PC-3 (cell line): ENCODE results near the gene ULBP2. TPM values are rescaled to one million over a fixed set of nuclear protein-coding genes. Genes with fewer than 3 reads are reported as not detected.
"Not testable (repeated sequence)": the region's sequence is repeated elsewhere in the genome, so short reads cannot be mapped to it uniquely, and the experiment has no call there.

Experiments
- ATAC-seq: fragments of 200-7000 bp; cut with Tn5 transposase; 2 replicates; pipeline ENCODE4 v1.9.1; 2020; ENCODE audit warnings: mild to moderate bottlenecking, moderate library complexity
- BruUV-seq: library from RNA; stranded (reverse); fragments of 400-500 nt; replicated peaks from 2 replicates; lab custom pipeline; 2021; lab: Mats Ljungman, UMichigan
- CTCF ChIA-PET: fragments of 300-600 bp; sonication (Branson Sonifier 250); formaldehyde crosslinking; loops from one replicate; lab custom pipeline; 2022; ENCODE audit warnings: antibody characterized with exemption; lab: Charles Lee
- POLR2A ChIA-PET: fragments of 300-600 bp; sonication (Branson Sonifier 250); formaldehyde crosslinking; loops from one replicate; lab custom pipeline; 2022; ENCODE audit warnings: antibody characterized with exemption; ENCODE audit not compliant: unreplicated experiment; lab: Charles Lee
- DNase-seq: peaks from one replicate; pipeline ENCODE4 v3.0.0-alpha.2; 2015
- H2AFZ ChIP-seq: fragments of 300-600 bp; sonication (generic); 2 replicates; pipeline ENCODE4 v1.6.0; 2016; ENCODE audit warnings: antibody characterized with exemption, low read length
- H3F3A ChIP-seq: fragments of 300-600 bp; sonication (generic); one replicate; pipeline ENCODE4 v1.6.0; 2017; ENCODE audit warnings: antibody characterized with exemption, low read length, control low read depth, mild to moderate bottlenecking; ENCODE audit not compliant: unreplicated experiment
- H3K27ac ChIP-seq: fragments of 300-600 bp; sonication (generic); 2 replicates; pipeline ENCODE4 v1.5.1; 2016; ENCODE audit warnings: mild to moderate bottlenecking, low read length
- H3K27me3 ChIP-seq: fragments of 300-600 bp; sonication (generic); 2 replicates; pipeline ENCODE4 v1.6.1; 2016; ENCODE audit warnings: low read length, mixed read lengths
- H3K36me3 ChIP-seq: fragments of 300-600 bp; sonication (generic); 2 replicates; pipeline ENCODE4 v1.6.1; 2016; ENCODE audit warnings: low read depth, mixed run types, low read length, mixed read lengths
- H3K4me1 ChIP-seq: fragments of 300-600 bp; sonication (generic); 2 replicates; pipeline ENCODE4 v1.5.1; 2016; ENCODE audit warnings: low read length; ENCODE audit not compliant: insufficient read depth
- H3K4me2 ChIP-seq: fragments of 300-600 bp; sonication (generic); 2 replicates; pipeline ENCODE4 v1.6.0; 2016; ENCODE audit warnings: low read length
- H3K4me3 ChIP-seq: fragments of 300-600 bp; sonication (generic); 2 replicates; pipeline ENCODE4 v1.5.1; 2016; ENCODE audit warnings: mild to moderate bottlenecking, low read length, mixed read lengths
- H3K79me2 ChIP-seq: fragments of 300-600 bp; sonication (generic); 2 replicates; pipeline ENCODE4 v1.6.1; 2017; ENCODE audit warnings: low read length, mixed read lengths
- H3K9ac ChIP-seq: fragments of 300-600 bp; sonication (generic); 2 replicates; pipeline ENCODE4 v1.6.0; 2016; ENCODE audit warnings: mild to moderate bottlenecking, low read length
- H3K9me2 ChIP-seq: fragments of 300-600 bp; sonication (generic); replicated peaks from 2 replicates; pipeline ENCODE4 v1.6.1; 2016; ENCODE audit warnings: mixed run types, low read length, mixed read lengths
- H3K9me3 ChIP-seq: fragments of 300-600 bp; sonication (generic); 2 replicates; pipeline ENCODE4 v1.6.1; 2016; ENCODE audit warnings: low read length, mixed read lengths
- H4K20me1 ChIP-seq: fragments of 300-600 bp; sonication (generic); 2 replicates; pipeline ENCODE4 v1.6.1; 2016; ENCODE audit warnings: low read length, mixed read lengths
- CTCF ChIP-seq: fragments of 300-600 bp; sonication (generic); conservative IDR thresholded peaks from 2 replicates; pipeline ENCODE4 v1.5.1; 2017; ENCODE audit warnings: antibody characterized with exemption, low read depth, mild to moderate bottlenecking, low read length
- EZH2 ChIP-seq: fragments of 300-600 bp; sonication (generic); IDR thresholded peaks from one replicate; pipeline ENCODE4 v1.6.1; 2017; ENCODE audit warnings: antibody characterized with exemption, mild to moderate bottlenecking, low read length; ENCODE audit not compliant: unreplicated experiment
- EZH2phosphoT487 ChIP-seq: fragments of 300-600 bp; sonication (generic); IDR thresholded peaks from 2 replicates; pipeline ENCODE4 v1.6.1; 2018; ENCODE audit warnings: mild to moderate bottlenecking, antibody characterized with exemption, low read length, borderline replicate concordance
- intact Hi-C: fragments of 100-400 bp; cut with micrococcal nuclease; formaldehyde crosslinking; loops from 2 replicates; pipeline ENCODE4 v1.9.0; 2023
- total RNA-seq: library from RNA; depleted of rRNA; stranded (reverse); fragments of >200 nt; gene quantifications from 2 replicates; pipeline ENCODE4 v1.2.3, GENCODE V29; 2014

ULBP2 gene
- total RNA-seq, 1 experiment from 2014 or later = 8.1 TPM

- Histone ChIP-seq H4K20me1 (no peaks in the 10 kb centered on the region), H3K9me2 (no peaks in the 10 kb centered on the region), H3K9me3 (no peaks in the 10 kb centered on the region), H3F3A (no peaks in the 10 kb centered on the region), H3K9ac (no peak overlapping the region), H3K27ac (no peak overlapping the region), H3K4me3 (peak overlapping the region; percentile 46), H3K27me3 (peaks cover 61% of the 10 kb centered on the region), H3K4me2 (peak overlapping the region; percentile 73), H3K79me2 (no peaks in the 10 kb centered on the region), H3K36me3 (no peaks in the 10 kb centered on the region), H2AFZ (peak overlapping the region; percentile 48; the same call in 1 of the 2 replicates), H3K4me1 (no peaks in the 10 kb centered on the region)
- no TSS peak for BruUV-seq
- CTCF ChIA-PET = no interaction called here
- DNase-seq (no peak), ATAC-seq (peak; percentile 20; the same call in 1 of the 2 replicates)
- TF ChIP-seq CTCF (no peak), EZH2phosphoT487 (peak; percentile 43; the same call in 1 of the 2 replicates), EZH2 (peak; percentile 79)
- POLR2A ChIA-PET = no interaction called here
- intact Hi-C loops = no loop called here
Observed at GRCh38 chr6:149990661-149991471, 49.1 kb downstream of the ULBP2 start.

GRCh38 chr6:149991472-149991795 lies 49.6 kb downstream of the ULBP2 start:
- ATAC-seq, intact Hi-C loops, H3K9me3 ChIP-seq, H3F3A ChIP-seq, H3K36me3 ChIP-seq, H3K9ac ChIP-seq, DNase-seq, H3K9me2 ChIP-seq, BruUV-seq, H3K27ac ChIP-seq, H2AFZ ChIP-seq, H3K4me3 ChIP-seq, POLR2A ChIA-PET, H3K4me2 ChIP-seq, CTCF ChIA-PET, H3K79me2 ChIP-seq, H4K20me1 ChIP-seq, H3K4me1 ChIP-seq: not testable (repeated sequence)
- peaks cover 55% of the 10 kb centered on the region for H3K27me3 ChIP-seq

- Histone ChIP-seq H3K27ac (no peak overlapping the region), H3K9me3 (no peaks in the 10 kb centered on the region), H3K27me3 (peaks cover 51% of the 10 kb centered on the region), H3K4me1 (no peaks in the 10 kb centered on the region), H4K20me1 (no peaks in the 10 kb centered on the region), H3K9ac (no peak overlapping the region), H3K4me3 (no peak overlapping the region), H2AFZ (no peak overlapping the region), H3K9me2 (no peaks in the 10 kb centered on the region), H3K79me2 (no peaks in the 10 kb centered on the region), H3F3A (no peaks in the 10 kb centered on the region), H3K36me3 (no peaks in the 10 kb centered on the region), H3K4me2 (no peak overlapping the region)
- POLR2A ChIA-PET = no interaction called here
- TF ChIP-seq EZH2 (no peak), CTCF (no peak), EZH2phosphoT487 (no peak)
- ATAC-seq (no peak), DNase-seq (no peak)
- CTCF ChIA-PET = no interaction called here
- no TSS peak for BruUV-seq
- intact Hi-C loops = no loop called here
Observed at GRCh38 chr6:149991838-149992237, 50.0 kb downstream of the ULBP2 start.
